ENCODE data around the gene ATAD2B.

GRCh38 chr2:23767876-23768621, 158.9 kb downstream of the ATAD2B start:
- TF ChIP-seq POLR2AphosphoS5 (IDR thresholded peaks at IDR 0.05; ENCODE audit: low read depth, low read length) = no peak
- no peak for TF ChIP-seq POLR2A (IDR thresholded peaks at IDR 0.05; ENCODE audit: low read depth, low read length)
- TF ChIP-seq TAF1 (IDR thresholded peaks at IDR 0.05; ENCODE audit: borderline replicate concordance, low read depth, low read length) = no peak

Measured in GM12892 (cell line).